ENCODE measurements around the gene LDLRAD4.

- no peak for TF ChIP-seq GTF3C2 (IDR thresholded peaks at IDR 0.05; ENCODE audit: borderline replicate concordance, extremely low read depth, insufficient read length)
- TF ChIP-seq NFE2 (IDR thresholded peaks at IDR 0.05; ENCODE audit: low read depth): no peak
Observed at GRCh38 chr18:13612196-13612997, 393.8 kb downstream of the LDLRAD4 start.

Data from K562 (cell line).